Fibroblast of skin of right quadriceps (primary cell): ENCODE results near the gene PTPRU.

Experiments used
- DNase-seq: peaks from one replicate; pipeline ENCODE4 v3.0.0-alpha.2; 2013

PTPRU gene

GRCh38 chr1:29320156-29320940 is 84.0 kb downstream of the PTPRU start:
- no peak for DNase-seq

GRCh38 chr1:29321176-29321575 is 84.9 kb downstream of the PTPRU start:
- no peak for DNase-seq

GRCh38 chr1:29322147-29322694 is 85.9 kb downstream of the PTPRU start:
- DNase-seq: no peak

GRCh38 chr1:29322861-29323585 is 86.7 kb downstream of the PTPRU start:
- no peak for DNase-seq

- DNase-seq: no peak
Observed at GRCh38 chr1:29323636-29324035, 87.3 kb downstream of the PTPRU start.

GRCh38 chr1:29324202-29324601 is 87.9 kb downstream of the PTPRU start:
- DNase-seq: no peak

- DNase-seq: no peak
Observed at GRCh38 chr1:29324771-29325351, 88.5 kb downstream of the PTPRU start.

- no peak for DNase-seq
Observed at GRCh38 chr1:29325675-29326074, 89.4 kb downstream of the PTPRU start.

GRCh38 chr1:29326123-29326522 is 89.8 kb downstream of the PTPRU start:
- no peak for DNase-seq

- no peak for DNase-seq
Observed at GRCh38 chr1:29327223-29327935, 91.1 kb downstream of the PTPRU start.

- no peak for DNase-seq
Observed at GRCh38 chr1:29329022-29329775, 92.9 kb downstream of the PTPRU start.

GRCh38 chr1:29330089-29330488 is 93.8 kb downstream of the PTPRU start:
- DNase-seq: no peak

- DNase-seq: no peak
Observed at GRCh38 chr1:29330856-29331255, 94.5 kb downstream of the PTPRU start.

GRCh38 chr1:29331309-29331708 is 95.0 kb downstream of the PTPRU start:
- DNase-seq: no peak

- no peak for DNase-seq
Observed at GRCh38 chr1:29331729-29332128, 95.4 kb downstream of the PTPRU start.

- DNase-seq: peak; percentile 29
Observed at GRCh38 chr1:29332204-29332603, 95.9 kb downstream of the PTPRU start.

- no peak for DNase-seq
Observed at GRCh38 chr1:29333008-29333407, 96.7 kb downstream of the PTPRU start.

- no peak for DNase-seq
Observed at GRCh38 chr1:29335573-29335972, 99.3 kb downstream of the PTPRU start.

GRCh38 chr1:29338908-29339575 is 102.7 kb downstream of the PTPRU start:
- no peak for DNase-seq

- no peak for DNase-seq
Observed at GRCh38 chr1:29341936-29342335, 105.6 kb downstream of the PTPRU start.

- no peak for DNase-seq
Observed at GRCh38 chr1:29342351-29342750, 106.0 kb downstream of the PTPRU start.

GRCh38 chr1:29342983-29343382 is 106.7 kb downstream of the PTPRU start:
- DNase-seq: no peak
